Loucy (cell line): ENCODE results near the gene FAIM.
"Not testable (repeated sequence)": the region's sequence is repeated elsewhere in the genome, so short reads cannot be mapped to it uniquely, and the experiment has no call there.

Experiments used
- H2AFZ ChIP-seq: fragments of 200-600 bp; sonication (generic); 2 replicates; pipeline ENCODE4 v1.6.0; 2016; ENCODE audit warnings: antibody characterized with exemption, mild to moderate bottlenecking, low read length, moderate library complexity
- H3F3A ChIP-seq: fragments of 200-600 bp; 2 replicates; pipeline ENCODE4 v1.6.0; 2016; ENCODE audit warnings: antibody characterized with exemption, low read depth, mild to moderate bottlenecking
- H3K27me3 ChIP-seq: fragments of 200-600 bp; sonication (generic); 2 replicates; pipeline ENCODE4 v1.6.1; 2014; ENCODE audit warnings: low read length, mild to moderate bottlenecking; ENCODE audit not compliant: insufficient read depth, poor library complexity, severe bottlenecking
- H3K36me3 ChIP-seq: fragments of 200-600 bp; sonication (generic); 2 replicates; pipeline ENCODE4 v1.6.1; 2016; ENCODE audit warnings: low read length; ENCODE audit not compliant: insufficient read depth
- H3K4me1 ChIP-seq: fragments of 200-600 bp; sonication (generic); 2 replicates; pipeline ENCODE4 v1.5.1; 2014; ENCODE audit warnings: low read length, mild to moderate bottlenecking; ENCODE audit not compliant: insufficient read depth, poor library complexity, severe bottlenecking
- H3K4me2 ChIP-seq: fragments of 200-600 bp; sonication (generic); 2 replicates; pipeline ENCODE4 v1.6.0; 2014; ENCODE audit warnings: antibody characterized with exemption, low read length, low read depth, mild to moderate bottlenecking; ENCODE audit not compliant: poor library complexity, severe bottlenecking
- H3K4me3 ChIP-seq: fragments of 200-600 bp; sonication (generic); 2 replicates; pipeline ENCODE4 v1.5.1; 2014; ENCODE audit warnings: low read length, mild to moderate bottlenecking, mixed read lengths; ENCODE audit not compliant: poor library complexity, severe bottlenecking
- H3K79me2 ChIP-seq: fragments of 200-600 bp; sonication (generic); 2 replicates; pipeline ENCODE4 v1.6.1; 2014; ENCODE audit warnings: low read length; ENCODE audit not compliant: insufficient read depth
- H3K9ac ChIP-seq: fragments of 200-600 bp; sonication (generic); 2 replicates; pipeline ENCODE4 v1.6.0; 2014; ENCODE audit warnings: mild to moderate bottlenecking, low read depth, low read length, moderate library complexity; ENCODE audit not compliant: poor library complexity, severe bottlenecking
- H3K9me2 ChIP-seq: fragments of 200-600 bp; sonication (generic); replicated peaks from 2 replicates; pipeline ENCODE4 v1.6.1; 2016; ENCODE audit warnings: low read depth, low read length, mixed read lengths
- H3K9me3 ChIP-seq: fragments of 200-600 bp; sonication (generic); 2 replicates; pipeline ENCODE4 v1.6.1; 2014; ENCODE audit warnings: mild to moderate bottlenecking, antibody characterized with exemption, low read length, low read depth; ENCODE audit not compliant: insufficient read depth
- H4K20me1 ChIP-seq: fragments of 200-600 bp; sonication (generic); 2 replicates; pipeline ENCODE4 v1.6.0; 2014; ENCODE audit warnings: antibody characterized with exemption, low read length, mild to moderate bottlenecking; ENCODE audit not compliant: insufficient read depth, poor library complexity, severe bottlenecking
- EZH2phosphoT487 ChIP-seq: fragments of 200-600 bp; IDR thresholded peaks from 2 replicates; pipeline ENCODE4 v1.6.1; 2018; ENCODE audit warnings: antibody characterized with exemption, mild to moderate bottlenecking, moderate library complexity, borderline replicate concordance
- TF ChIP-seq, protein P1 (sequence below): fragments of 200-600 bp; sonication (generic); conservative IDR thresholded peaks from 2 replicates; pipeline ENCODE4 v1.5.1; 2014; ENCODE audit warnings: mild to moderate bottlenecking, antibody characterized with exemption, low read length

FAIM gene

GRCh38 chr3:138567403-138567802, 41.2 kb upstream of the FAIM start:
- TF ChIP-seq, protein P1, sequence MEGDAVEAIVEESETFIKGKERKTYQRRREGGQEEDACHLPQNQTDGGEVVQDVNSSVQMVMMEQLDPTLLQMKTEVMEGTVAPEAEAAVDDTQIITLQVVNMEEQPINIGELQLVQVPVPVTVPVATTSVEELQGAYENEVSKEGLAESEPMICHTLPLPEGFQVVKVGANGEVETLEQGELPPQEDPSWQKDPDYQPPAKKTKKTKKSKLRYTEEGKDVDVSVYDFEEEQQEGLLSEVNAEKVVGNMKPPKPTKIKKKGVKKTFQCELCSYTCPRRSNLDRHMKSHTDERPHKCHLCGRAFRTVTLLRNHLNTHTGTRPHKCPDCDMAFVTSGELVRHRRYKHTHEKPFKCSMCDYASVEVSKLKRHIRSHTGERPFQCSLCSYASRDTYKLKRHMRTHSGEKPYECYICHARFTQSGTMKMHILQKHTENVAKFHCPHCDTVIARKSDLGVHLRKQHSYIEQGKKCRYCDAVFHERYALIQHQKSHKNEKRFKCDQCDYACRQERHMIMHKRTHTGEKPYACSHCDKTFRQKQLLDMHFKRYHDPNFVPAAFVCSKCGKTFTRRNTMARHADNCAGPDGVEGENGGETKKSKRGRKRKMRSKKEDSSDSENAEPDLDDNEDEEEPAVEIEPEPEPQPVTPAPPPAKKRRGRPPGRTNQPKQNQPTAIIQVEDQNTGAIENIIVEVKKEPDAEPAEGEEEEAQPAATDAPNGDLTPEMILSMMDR, result peak; percentile 44
- TF ChIP-seq EZH2phosphoT487, result no peak
- no peaks in the 10 kb centered on the region for H4K20me1 ChIP-seq
- no peaks in the 10 kb centered on the region for H3K9me2 ChIP-seq
- H3K4me2 ChIP-seq, result no peak overlapping the region
- peaks cover 53% of the 10 kb centered on the region for H3K36me3 ChIP-seq
- peaks cover 44% of the 10 kb centered on the region for H3K79me2 ChIP-seq
- H3K9ac ChIP-seq, result no peak overlapping the region
- H3F3A ChIP-seq, result no peaks in the 10 kb centered on the region
- no peak overlapping the region for H2AFZ ChIP-seq
- H3K9me3 ChIP-seq, result 0 out of 2 replicates have a peak, but pooled peaks cover under 1% of the 10 kb centered on the region
- H3K4me3 ChIP-seq, result no peak overlapping the region
- no peaks in the 10 kb centered on the region for H3K4me1 ChIP-seq
- no peaks in the 10 kb centered on the region for H3K27me3 ChIP-seq

- TF ChIP-seq, protein P1, result no peak
- no peak for TF ChIP-seq EZH2phosphoT487
- no peak overlapping the region for H3K4me2 ChIP-seq
- peaks cover 48% of the 10 kb centered on the region for H3K79me2 ChIP-seq
Observed at GRCh38 chr3:138569090-138569489, 39.5 kb upstream of the FAIM start.

DNA sequence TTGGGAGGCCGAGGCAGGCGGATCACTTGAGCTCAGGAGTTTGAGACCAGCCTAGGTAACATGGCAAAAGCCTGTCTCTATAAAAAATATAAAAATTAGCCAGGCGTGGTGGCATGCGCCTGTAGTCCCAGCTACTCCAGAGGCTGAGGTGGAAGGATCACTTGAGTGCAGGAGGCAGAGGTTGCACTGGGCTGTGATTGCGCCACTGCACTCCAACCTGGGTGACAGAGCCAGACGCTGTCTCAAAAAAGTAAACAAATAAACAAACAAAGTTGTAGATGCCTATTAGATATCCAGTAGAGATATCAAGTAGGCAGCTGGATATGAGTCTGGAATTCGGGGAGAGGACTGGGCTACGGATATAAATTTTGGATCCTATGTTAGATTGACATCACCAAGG, 38.9 kb upstream of the FAIM start:
- H3K4me1 ChIP-seq, result not testable (repeated sequence)

More at GRCh38 chr3:138569090-138569489, 39.5 kb upstream of the FAIM start:
- H3F3A ChIP-seq, result no peaks in the 10 kb centered on the region
- peaks cover 70% of the 10 kb centered on the region for H3K36me3 ChIP-seq
- no peaks in the 10 kb centered on the region for H3K4me1 ChIP-seq
- H2AFZ ChIP-seq, result no peak overlapping the region
- H3K4me3 ChIP-seq, result no peak overlapping the region
- no peaks in the 10 kb centered on the region for H4K20me1 ChIP-seq
- peaks cover 12% of the 10 kb centered on the region; the same call in 1 of the 2 replicates for H3K9me3 ChIP-seq
- no peak overlapping the region for H3K9ac ChIP-seq
- H3K27me3 ChIP-seq, result no peaks in the 10 kb centered on the region
- no peaks in the 10 kb centered on the region for H3K9me2 ChIP-seq

DNA sequence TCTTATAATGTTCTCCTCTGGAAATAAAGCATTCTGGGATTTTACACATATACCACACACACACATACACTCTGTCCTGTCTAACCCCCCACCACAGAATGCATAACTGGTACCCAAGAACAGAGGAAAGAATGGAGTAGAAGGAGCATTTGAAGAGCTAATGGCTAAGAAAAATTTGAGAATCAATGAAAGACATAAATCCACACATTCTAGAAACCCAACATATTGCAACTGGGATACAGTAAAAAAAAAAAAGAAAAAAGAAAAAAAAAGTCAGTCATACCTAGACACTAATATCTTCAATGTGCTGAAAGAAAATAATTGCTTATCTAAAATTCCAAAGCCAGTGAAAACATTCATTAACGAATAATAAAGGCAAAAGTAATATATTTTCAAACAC, 35.4 kb upstream of the FAIM start:
- Histone ChIP-seq H4K20me1 (no peaks in the 10 kb centered on the region), H3K4me3 (no peak overlapping the region), H3K9me3 (peaks cover 12% of the 10 kb centered on the region; the same call in 1 of the 2 replicates), H3K9me2 (no peaks in the 10 kb centered on the region), H3F3A (peaks cover 3% of the 10 kb centered on the region), H3K79me2 (peaks cover 66% of the 10 kb centered on the region), H3K4me2 (no peak overlapping the region), H3K36me3 (peaks cover 57% of the 10 kb centered on the region), H2AFZ (no peak overlapping the region), H3K27me3 (no peaks in the 10 kb centered on the region), H3K4me1 (peaks cover 8% of the 10 kb centered on the region), H3K9ac (no peak overlapping the region)
- no peak for TF ChIP-seq EZH2phosphoT487
- TF ChIP-seq, protein P1, result no peak

More for the DNA sequence above, 38.9 kb upstream of the FAIM start:
- H3K9me2 ChIP-seq, H3K4me2 ChIP-seq, H4K20me1 ChIP-seq, H3K27me3 ChIP-seq, H3F3A ChIP-seq, H3K9ac ChIP-seq, H2AFZ ChIP-seq, H3K4me3 ChIP-seq: not testable (repeated sequence)
- H3K79me2 ChIP-seq, result peaks cover 48% of the 10 kb centered on the region
- H3K36me3 ChIP-seq, result peaks cover 73% of the 10 kb centered on the region
- H3K9me3 ChIP-seq, result peaks cover 12% of the 10 kb centered on the region; the same call in 1 of the 2 replicates
